GM03348 (cell line): ENCODE data around the gene FPR2.
"Not testable (repeated sequence)": the region's sequence is repeated elsewhere in the genome, so short reads cannot be mapped to it uniquely, and the experiment has no call there.

Experiments
- DNase-seq: peaks from one replicate; pipeline ENCODE4 v3.0.0; 2012; ENCODE audit warnings: low spot score

Gene FPR2

DNA sequence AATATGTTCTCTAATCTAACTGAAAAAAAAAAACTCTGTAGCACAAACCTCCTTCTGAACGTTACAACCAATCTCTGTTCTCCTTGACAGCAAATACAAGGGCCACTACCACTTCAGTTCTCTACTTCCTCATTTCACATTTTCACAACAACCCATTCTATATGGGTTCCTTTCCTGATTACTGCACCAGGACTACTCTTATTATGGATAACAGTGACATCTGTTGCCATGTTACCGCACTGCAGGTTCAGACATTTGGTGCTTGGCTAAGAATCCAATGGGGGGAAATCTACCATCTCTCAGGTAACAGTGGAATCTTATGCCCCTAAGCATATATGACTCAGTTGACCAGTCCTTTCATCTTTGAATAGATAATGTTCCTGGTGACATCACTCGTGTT is 22.4 kb downstream of the FPR2 start:
- DNase-seq: no peak

DNA sequence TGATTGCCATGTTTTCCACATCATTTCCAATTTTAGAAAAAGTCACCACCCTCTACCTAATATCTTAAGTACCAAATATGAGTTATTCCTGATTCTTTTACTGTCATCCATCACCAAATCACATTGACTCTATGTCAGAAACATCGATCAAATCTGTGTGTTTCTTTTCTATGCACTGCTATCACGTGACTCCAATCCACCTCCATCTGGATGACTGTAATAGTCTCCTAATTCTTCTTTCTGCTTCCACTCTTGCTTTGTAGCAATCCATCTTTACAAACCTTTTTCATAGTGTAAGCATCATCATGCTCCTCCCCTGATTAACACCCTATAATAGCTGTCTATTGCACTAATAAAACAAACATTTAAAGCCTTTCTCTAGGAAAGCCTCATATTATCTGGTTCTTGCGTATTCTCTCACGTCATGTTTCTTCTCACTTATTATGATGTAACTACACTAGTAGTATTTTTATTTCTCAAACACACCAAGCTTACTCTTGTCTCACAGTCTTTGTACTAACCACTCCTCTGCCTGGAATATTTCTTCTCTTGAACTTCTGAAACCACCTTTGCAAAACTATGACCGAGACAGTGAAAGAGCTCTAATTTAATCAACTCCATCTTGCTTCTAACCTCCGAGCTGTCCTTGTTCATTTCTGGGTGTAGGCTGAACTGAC is 23.3 kb downstream of the FPR2 start:
- DNase-seq: no peak

DNA sequence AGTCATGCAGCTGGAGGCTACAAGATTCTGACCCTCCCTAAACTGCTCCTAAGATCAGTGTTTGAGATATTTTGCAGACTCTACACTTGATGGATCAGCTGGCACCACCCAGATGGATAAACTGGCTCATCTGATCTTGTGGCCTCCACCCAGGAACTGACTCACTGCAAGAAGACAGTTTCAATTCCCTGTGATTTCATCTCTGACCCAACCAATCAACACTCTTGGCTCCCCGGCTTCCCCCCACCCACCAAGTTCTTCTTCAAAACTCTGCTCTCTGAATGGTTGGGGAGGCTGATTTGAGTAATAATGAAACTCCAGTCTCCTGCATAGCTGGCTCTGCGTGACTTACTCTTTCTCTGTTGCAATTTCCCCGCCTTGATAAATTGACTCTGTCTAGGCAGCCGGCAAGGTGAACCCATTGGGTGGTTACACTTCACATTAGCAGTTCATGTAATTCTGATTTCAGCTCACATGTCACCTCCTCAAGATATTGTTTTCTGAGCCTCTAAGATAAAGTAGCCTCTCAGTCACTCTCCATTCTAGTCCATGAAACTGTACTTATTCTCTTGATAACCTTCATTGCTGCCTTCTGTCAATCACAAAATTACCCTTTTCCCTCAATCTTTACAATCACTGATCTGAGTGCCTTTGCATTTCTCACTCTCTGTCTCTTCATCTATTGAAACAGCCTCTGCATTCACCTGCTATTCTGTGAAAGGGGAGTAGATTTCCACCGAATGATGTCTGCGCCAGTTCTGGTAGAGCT is 24.1 kb downstream of the FPR2 start:
- DNase-seq: peak; percentile 71

DNA sequence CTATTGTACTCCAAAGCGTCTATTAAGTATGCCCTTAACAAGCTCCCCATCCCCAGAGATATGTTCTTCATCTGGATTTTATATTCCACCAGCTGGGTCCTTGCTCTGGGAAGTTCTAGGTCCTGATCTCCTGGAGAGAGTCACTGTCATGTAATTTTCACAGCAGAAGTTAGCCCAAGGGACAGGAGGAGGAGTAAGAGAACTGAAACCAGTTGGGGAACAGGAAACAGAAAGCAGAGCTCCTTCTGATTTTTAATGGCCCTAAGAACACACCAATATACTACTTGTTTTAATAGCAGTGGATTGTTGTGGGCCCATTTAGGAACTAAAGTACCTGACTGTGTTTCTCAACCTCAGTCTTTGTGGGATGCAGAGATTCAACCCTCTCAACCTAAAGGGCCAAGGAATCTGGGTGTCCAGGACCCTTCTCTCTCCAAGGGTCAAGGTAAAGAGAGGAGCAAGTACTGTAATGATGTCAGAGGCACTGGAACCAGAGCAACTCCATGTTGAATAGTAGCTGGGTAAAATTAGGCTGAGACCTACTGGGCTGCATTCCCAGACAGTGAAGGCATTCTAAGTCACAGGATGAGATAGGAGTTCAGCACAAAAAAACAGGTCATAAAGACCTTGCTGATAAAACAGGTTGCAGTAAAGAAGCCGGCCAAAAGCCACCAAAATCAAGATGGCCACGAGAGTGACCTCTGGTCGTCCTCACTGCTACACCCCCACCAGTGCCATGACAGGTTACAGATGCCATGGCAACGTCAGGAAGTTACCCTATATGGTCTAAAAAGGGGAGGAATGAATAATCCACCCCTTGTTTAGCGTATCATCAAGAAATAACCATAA is 25.9 kb downstream of the FPR2 start:
- no peak for DNase-seq

DNA sequence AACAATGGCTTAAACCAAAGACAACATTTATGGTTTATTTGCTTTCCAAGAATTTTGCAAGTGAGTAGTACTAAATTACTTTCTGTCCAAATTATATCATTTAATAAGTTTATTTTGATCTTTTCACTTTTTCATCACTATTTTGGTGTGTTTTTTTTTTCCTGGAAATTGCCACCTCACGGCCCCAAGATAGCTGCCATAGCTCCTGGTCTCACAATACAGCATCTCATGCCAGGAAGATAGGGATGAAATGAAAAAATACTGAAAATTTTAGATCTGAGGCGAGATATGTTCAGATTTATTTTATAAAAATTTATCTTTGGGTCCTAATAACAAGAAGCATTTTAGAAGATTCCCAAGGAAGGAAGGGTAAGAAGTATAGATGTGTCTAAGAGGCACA is 27.0 kb downstream of the FPR2 start:
- no peak for DNase-seq

DNA sequence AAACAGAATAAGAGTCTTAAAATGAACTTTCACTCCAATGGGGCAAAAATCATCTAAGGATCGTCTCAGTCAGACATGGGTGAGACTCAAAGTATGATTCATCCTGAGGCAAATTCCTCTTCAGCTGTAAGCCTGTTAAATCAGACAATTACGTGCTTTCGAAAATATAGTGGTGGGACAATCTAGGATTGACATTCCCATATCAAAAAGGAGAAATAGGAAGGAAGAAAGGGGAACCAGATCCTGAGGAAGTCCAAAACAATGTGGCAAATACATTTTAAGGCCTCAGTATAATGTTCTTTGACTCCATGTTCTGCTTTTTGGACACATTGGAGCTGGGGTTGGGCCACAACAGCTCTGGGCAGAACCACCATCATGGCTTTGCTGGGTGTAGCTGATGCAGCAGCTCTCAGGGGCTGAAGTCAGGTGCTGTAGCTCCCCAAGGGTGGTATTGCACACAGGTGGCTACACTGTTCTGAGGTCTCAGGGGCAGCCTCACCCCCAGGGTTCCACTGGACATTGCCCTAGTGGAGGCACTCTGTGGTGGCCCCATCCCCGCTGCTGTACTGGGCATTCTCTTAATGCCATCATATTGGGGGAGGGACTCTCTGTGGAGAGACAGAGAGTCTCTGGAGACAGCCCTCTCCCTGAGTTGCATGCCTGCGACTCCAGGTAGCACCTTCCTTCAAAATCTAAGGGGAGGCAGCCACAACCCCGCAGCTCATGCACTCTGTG is 28.2 kb downstream of the FPR2 start:
- DNase-seq: peak; percentile 18

DNA sequence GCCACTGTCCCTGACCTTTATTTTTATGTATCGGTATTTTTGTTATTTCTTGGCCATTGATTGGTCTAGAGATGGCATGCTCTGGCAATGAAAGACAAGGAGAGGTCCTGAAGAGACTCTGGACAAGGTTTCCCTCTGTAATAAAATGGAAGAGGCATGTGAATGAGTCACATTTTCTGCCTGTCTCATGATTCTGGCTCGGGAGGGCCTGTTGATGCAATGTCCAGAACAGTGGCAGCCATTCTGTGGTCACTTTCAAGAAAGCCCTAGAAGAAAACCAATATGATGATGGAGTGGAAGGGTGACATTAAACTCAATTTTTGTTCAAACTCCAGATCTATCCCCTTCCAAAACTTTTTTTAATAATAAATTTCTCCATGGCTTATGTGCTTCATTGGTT is 32.0 kb downstream of the FPR2 start:
- no peak for DNase-seq

DNA sequence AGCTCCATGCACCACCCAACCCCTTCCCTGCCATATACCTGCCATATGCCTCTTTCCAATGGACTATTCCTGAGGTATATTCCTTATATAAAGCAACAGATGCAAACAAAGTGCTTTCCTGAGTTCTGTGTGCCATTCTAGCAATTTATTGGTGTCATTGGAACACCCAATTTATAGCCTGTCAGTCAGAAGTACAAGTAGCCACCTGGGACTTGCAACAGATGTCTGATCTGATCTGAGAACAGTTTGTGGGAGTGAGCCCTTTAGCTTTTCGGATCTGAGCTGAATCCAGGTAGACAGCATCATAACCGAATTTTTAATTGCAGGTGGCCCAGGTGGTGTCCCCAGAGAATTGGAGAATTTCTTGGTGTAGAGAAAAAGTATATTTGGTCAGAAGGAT is 33.0 kb downstream of the FPR2 start:
- DNase-seq: no peak

DNA sequence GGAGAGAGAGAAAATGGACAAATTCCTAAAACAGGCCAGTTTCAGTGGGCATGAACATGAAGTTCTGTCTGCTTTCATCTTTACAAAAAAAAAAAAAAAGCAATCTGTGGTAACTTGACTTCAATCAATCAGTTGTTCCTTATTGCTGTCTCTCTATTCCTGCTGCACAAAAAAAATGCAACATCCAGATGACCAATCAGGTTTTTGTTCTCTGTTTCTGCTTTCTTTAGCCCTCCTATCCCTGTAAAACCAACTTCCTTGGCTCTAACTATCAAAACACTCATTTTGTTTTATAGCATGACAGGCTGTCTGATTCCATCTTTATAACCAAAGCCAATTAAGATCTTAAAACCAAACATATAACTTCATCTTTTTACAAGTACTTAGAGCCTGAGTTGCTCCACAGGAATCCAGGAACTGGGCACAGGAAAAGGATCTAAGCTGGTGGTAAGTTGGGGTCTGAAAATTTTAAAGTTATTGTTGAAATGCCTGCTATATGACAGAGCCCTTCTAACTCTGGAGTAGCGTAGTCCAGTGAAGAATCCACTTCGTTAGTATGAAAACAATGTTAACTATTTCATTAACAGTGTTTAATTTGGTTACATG is 34.0 kb downstream of the FPR2 start, which contains the start of gene FPR3:
Gene FPR3, plus strand, starts transcription at position 273 of the 606 bp plus-strand sequence. CDS start 28,592 bp downstream, outside the sequence.
- DNase-seq: no peak

DNA sequence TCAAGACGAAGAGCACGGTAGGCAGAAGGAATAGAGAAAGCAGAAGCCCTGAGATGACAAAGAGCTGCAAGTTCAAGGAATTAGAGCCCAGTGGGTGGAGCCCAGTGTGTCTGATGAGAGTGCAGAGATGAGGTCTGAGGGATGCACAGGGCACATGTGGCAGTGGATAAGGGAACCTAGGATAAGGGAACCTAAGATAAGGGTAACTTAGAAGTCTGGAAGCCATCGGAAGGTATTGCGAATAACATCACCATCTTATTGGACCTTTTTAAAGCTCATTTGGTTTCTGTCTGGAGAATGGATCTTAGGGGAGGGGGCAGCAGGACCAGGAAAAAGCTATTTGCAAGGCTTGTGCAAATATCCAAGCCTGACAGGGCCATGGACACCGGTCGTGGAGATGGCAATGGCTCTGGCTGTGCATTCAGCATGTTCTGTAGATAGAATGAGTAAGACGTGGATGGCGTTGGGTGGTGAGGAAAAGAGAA is 35.3 kb downstream of the FPR2 start:
- no peak for DNase-seq

DNA sequence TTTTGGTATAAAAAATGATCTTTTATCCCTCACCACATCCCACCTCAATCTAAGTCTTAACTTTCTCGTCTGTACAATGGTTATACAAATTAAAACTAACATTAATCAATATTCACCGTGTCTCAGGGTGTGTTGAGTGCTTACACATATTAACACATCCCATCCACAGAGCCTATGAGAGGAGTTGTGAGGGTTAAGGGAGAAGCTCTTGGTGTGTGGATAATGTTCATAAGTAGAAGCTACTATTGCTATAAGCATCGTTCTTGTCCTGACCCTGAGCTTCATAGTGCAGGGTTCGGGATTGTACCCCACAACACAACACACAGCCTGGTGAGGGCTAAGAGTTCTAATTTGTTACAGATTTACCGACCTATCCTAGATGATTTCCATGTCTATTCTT is 36.5 kb downstream of the FPR2 start:
- DNase-seq: no peak

DNA sequence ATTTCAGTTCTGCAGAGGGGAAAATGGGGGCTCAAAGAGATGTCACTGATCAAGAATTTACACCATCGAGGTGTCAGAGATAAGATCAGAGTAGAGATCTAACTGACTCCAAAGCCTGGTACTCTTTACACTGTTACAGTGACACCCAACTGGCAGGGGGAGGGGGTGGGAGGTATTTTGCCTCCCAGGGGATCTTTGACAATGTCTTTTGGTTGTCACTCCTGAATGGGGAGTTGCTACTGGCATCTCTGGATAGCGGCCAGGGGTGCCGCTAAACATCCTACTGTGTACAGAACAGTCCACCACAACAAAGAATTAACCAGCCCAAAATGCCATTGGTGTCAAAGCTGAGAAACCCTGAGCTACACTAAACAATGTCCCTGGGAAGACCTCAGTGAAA is 37.1 kb downstream of the FPR2 start:
- DNase-seq: no peak

DNA sequence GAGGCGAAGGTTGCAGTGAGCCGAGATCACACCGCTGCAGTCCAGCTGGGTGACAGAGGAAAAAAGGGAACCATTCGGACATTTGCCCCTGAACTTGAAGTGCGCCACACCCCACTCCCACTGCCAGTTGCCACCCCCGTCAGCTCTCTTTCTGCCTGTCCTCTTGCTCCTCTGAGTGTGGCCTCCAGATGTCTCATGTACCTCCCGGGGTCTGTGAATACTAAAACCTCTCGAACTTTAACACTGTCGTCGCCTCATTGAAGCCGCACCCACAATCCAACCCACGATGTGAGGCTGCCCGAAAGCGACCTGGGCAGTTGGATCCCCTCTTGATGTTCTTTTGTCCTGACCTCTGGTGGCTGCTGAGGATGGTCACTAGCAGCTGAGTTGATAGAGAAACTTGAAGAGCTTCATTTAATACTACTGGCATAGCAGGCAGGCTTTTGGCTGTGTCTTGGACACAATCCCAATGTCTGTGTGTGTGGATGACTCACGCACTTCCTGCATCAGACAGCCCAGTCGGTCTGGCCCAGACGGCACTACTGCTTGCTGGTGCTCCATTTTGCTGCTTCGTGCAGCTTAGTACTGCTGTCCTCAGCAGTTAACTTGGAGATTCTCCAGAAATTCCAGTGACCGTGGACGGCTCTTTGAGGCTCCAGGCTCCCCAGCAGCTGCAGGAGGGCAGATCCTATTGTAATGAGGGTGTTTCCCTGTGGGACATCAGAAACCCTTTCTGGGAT is 38.2 kb downstream of the FPR2 start:
- peak; percentile 93 for DNase-seq

DNA sequence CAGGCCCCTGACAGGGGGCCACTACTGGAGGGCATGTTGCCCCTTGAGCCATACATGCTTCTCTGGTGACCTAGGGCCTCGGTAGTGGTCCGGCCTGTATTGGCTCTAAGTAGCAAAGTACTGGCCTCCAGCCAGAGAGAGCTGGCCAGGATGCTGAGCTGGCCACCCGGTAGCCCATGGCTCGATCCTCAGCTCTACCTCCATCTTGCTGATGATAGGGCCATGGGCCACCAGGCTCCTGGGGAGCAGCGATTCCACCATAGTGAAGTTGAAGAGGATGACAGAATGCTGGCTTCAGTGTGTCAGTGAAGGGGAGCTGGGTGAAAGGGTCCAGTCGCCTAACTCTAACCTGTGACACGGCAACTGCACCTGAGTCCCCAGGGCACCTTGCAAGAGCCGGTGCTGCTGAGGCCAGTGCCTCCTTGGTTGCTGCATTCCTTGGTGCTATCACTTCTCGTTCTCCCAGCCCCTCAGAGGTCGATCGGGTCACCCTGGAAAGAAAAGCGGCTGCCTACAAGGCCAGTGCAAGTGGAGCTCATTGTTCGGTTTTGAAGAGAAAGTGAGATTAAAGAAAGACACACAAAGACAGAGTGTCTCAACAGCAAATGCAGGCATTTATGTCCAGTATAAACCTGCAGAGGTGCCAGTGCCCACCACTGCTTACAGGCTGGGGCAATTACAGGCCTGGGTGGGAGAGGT is 38.9 kb downstream of the FPR2 start:
- no peak for DNase-seq

DNA sequence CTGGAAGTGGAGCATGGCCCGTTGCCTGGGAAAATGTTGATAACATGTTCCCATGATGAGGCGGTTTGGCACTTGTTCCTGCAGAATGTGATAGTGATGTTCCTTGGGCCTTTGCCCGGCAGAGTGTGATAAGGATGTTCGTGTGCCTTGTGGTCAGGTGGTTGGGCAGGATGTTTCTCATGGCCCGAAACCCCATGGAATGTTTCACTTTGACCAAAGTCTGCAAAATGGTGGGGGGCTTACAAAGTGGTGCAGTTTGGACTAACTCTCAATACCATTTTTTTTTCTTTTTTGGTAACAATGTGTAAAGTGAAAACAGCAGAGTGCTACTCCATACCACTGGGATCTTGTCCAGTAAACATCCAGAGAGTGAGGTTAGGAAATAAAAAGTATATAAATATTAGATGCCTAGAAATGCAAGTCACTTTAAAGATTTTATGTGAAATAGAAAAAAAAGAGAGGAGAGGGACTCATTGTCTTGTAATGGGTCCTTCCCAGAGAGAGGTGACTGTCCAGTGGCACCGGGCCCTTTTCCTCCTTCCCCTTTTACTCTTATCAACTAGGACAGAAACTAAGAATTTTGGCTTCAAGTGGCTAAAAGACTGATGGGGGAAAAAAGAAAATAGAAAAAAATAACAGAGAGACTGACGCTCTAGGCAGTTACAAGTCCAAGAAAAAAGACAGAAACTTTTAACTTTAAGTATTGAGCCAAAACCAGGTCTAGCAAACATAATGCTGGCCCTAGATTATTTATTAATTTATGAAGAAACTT is 39.7 kb downstream of the FPR2 start:
- DNase-seq: no peak

DNA sequence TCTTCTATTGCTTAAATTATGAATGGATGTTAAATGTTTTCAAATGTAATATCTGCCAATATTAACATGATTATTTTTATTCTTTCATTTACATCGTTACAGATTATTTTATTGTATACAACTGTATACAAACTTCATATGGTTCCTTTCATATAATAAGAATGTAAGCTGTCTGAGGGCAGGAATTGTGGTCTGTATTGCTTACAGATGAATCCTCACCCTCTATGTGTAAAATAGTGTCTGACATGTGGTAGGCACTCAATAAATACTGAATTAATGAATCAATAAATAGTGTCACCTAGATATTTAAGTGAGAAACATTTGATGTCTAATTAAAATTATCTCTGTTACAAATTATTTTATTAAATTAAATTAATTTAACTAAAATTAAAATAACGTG is 41.8 kb downstream of the FPR2 start:
- no peak for DNase-seq

DNA sequence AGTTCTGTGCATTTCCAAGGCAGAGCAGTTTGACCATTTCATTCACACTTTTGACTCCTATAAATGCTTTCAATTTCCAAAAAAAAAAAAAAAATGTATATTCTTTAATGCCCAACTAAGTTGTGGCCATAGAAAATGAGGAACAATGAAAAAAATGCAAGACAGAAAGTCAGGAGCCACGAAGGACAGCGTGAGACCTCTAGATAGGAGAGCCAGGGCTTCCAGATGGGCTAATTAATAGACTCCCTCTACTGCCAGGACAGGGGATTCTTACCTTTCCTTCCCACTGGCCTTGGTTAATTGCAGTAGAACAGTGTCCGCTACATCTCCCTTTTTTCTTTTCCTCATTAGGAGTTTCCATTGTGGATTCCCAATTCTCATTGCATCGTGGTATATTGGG is 42.5 kb downstream of the FPR2 start:
- DNase-seq: no peak

DNA sequence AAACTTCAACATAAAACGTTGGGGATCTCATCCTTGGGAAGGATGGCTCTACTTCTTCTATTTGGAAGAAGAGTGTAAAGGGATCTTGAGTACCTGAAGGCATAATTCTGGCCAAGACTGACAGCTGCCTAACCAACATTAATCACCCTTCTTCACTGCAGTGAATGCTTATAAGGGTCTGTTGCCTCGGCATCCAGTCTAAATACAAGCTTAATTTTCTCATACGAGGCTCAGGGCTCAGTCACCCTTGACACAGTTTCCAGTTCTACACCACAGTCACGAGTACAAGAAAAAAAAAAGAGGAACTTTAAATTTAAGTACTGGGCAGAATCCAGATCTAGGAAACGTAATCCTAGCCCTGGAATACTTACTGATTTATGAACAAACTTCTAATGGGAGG is 43.0 kb downstream of the FPR2 start:
- no peak for DNase-seq

DNA sequence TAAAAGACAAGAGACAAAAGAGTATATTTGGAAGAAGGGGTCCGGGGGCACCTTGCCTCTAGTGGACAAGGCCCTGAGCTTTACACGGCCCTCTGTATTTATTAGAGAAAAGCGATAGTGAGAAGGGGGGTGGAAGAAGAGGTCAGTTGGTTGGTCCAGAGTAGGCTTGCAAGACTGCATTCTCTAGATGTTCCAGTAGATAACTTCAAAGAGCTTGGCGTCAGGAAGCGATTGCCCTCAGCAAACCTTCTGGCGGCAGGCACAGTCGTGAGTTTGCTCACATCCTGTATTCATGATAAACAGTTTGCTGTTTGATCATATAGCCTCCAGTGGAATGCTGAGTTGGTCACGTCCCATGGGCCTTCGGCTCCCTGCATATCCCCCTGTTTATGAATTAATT is 43.8 kb downstream of the FPR2 start:
- DNase-seq: not testable (repeated sequence)
